ENCODE data around the gene CDK5RAP1.

- TF ChIP-seq CTCF (IDR thresholded peaks at IDR 0.05) (no peak), POLR2AphosphoS5 (IDR thresholded peaks at IDR 0.05) (no peak)
Observed at GRCh38 chr20:33312583-33312982, 88.7 kb downstream of the CDK5RAP1 start.
